ENCODE measurements around the gene YPEL2. TPM values are rescaled to one million over a fixed set of nuclear protein-coding genes. Genes with fewer than 3 reads are reported as not detected.
A peak's percentile ranks its signal among the peaks of the same experiment; 100 is the strongest.

The YPEL2 gene
- total RNA-seq, 1 donor from 2014 or later: 6.4 TPM

DNA sequence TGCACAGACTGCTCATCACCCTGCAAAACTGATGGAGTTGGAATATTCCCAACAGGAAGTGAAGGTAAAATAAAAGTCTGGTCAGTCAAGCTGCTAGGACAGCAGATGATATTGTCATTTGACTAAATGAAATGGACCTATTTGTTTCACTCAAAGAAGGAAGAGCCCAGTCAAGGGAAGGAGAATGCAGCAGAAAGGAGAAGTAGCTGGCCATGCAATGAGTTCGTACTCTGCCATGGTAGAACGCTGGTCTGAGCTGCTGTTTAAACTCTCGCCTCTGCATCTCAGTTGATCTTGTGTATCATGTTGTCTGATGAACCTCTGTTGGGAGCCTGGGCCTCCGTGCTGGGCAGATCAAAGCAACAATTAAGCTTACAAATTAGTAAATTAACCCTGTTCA, 15.6 kb upstream of the YPEL2 start:
- TF ChIP-seq, protein P1, sequence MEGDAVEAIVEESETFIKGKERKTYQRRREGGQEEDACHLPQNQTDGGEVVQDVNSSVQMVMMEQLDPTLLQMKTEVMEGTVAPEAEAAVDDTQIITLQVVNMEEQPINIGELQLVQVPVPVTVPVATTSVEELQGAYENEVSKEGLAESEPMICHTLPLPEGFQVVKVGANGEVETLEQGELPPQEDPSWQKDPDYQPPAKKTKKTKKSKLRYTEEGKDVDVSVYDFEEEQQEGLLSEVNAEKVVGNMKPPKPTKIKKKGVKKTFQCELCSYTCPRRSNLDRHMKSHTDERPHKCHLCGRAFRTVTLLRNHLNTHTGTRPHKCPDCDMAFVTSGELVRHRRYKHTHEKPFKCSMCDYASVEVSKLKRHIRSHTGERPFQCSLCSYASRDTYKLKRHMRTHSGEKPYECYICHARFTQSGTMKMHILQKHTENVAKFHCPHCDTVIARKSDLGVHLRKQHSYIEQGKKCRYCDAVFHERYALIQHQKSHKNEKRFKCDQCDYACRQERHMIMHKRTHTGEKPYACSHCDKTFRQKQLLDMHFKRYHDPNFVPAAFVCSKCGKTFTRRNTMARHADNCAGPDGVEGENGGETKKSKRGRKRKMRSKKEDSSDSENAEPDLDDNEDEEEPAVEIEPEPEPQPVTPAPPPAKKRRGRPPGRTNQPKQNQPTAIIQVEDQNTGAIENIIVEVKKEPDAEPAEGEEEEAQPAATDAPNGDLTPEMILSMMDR (conservative IDR thresholded peaks at IDR 0.05; ENCODE audit: low read depth, low read length): no peak
- no peak overlapping the region for H3K4me3 ChIP-seq (ENCODE audit: low read depth, low read length)
- DNase-seq (ENCODE audit: low read depth): no peak

DNA sequence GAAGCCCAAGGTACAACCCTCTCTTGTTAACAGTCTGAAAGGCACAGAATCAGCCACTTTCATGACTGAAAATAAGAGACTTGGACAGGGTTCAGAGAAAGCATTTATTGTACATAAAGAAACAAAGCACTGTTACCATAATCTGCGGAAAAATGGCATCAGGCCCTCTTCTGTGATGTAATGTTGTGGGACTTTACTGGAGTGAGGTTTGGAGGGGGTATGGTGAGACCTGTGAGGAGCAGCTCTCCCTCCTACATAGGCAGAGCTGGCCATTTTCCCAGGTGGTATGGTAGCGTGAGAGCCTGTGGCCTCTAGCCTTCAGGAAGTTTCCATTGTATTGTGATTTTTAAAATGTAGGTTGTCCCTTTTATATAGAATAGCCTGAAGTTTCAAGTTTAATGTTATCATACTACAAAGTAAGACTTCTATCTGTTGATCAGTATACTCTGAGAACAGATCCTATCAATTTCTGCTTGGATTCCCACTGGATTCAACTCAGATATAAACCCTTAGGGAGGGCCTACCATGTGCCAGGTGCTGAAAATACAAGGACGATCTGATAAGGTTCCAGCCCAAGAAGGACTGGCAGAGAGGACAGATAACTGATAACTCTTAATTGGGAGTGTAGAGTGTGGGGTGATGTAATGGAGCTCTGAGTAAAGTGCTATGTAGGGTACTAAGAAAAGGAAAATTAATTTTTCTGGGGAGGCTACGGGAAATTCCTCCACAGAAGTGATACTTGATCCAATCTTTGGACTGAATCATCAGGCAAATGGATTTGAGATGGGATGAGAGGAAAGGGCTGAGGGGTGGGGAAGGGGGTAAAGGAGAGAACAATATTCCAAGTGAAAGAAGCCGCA, 4.1 kb upstream of the YPEL2 start:
- H3K4me3 ChIP-seq (ENCODE audit: low read depth, low read length): no peak overlapping the region
- TF ChIP-seq, protein P1 (conservative IDR thresholded peaks at IDR 0.05; ENCODE audit: low read depth, low read length): no peak
- no peak for DNase-seq (ENCODE audit: low read depth)

DNA sequence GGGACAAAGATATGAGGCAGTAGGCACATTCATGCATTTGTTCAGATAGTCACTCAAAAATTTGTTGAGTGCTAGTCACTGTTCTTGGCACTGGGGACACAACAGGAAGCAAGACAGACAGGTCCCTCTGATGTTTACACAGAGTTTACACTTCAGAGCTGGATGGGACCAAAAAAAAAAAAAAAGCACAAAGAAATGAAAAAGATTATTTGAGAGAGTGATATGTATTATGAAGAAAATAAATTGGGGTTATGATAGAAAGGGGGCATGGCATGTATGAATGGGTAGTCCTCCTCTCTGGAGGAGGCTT, 3.5 kb upstream of the YPEL2 start:
- no peak overlapping the region for H3K4me3 ChIP-seq (ENCODE audit: low read depth, low read length)
- TF ChIP-seq, protein P1 (conservative IDR thresholded peaks at IDR 0.05; ENCODE audit: low read depth, low read length): no peak
- no peak for DNase-seq (ENCODE audit: low read depth)

DNA sequence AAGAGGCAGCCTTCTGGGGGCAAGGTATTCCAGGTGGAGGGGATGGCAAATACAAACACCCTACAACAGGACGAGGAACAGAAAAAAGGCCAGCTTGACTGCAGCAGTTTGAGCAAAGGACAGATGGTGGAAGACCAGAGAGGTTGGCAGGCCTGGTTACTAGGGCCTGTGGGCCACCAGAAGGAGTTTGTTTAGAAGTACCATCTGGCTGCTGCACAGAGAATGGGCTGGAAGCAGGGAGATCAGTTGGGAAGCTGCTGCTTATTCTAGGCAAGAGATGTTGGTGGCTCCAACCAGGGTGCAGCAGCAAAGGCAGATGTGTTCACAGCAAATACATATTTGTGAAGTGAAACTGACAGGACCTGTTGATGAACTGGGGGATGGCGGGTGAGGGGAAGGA, 2.9 kb upstream of the YPEL2 start:
- no peak for DNase-seq (ENCODE audit: low read depth)
- TF ChIP-seq, protein P1 (conservative IDR thresholded peaks at IDR 0.05; ENCODE audit: low read depth, low read length): no peak
- no peak overlapping the region for H3K4me3 ChIP-seq (ENCODE audit: low read depth, low read length)

DNA sequence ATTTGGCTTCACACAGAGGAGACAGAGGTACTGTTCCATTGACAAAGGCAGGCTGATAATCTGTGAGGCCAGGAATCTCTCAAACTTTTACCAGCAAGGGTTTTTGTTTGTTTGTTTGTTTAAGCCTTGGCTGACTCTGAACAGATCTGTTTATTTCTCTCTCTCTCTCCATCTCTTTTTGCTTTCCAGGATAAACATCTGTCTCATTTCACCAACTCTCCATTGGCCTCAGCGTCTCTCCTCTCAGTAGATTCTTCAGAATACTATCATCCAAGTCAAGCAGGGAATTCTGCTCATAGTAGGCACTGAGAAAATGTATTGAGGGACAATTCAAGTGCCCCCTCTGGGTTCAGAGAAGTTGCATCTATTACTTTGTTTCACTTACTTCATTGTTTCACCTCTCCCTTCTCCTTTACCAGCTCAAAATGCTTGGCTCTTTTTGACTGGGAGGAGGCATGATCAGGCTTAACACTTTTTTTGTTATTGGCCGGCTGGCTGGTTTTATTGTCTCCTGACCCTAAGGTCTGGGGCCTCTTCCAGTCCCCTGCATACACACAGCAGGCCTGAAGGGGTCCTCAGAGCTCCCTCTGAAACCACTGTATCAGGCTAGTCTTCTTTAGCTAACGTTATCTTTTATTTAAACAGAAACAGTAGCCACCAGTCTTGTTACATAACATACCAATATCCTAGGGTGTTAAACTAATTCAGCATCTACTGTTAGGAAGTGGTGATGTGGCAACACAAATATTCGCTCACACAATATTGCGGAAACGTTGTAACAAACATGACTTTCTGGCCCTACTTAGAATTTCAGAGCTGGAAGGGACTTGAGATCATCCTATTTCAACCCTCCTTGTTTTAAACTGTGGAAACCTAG, 2.0 kb upstream of the YPEL2 start:
- DNase-seq (ENCODE audit: low read depth): peak; percentile 53
- no peak overlapping the region for H3K4me3 ChIP-seq (ENCODE audit: low read depth, low read length)
- TF ChIP-seq, protein P1 (conservative IDR thresholded peaks at IDR 0.05; ENCODE audit: low read depth, low read length): peak; percentile 92

DNA sequence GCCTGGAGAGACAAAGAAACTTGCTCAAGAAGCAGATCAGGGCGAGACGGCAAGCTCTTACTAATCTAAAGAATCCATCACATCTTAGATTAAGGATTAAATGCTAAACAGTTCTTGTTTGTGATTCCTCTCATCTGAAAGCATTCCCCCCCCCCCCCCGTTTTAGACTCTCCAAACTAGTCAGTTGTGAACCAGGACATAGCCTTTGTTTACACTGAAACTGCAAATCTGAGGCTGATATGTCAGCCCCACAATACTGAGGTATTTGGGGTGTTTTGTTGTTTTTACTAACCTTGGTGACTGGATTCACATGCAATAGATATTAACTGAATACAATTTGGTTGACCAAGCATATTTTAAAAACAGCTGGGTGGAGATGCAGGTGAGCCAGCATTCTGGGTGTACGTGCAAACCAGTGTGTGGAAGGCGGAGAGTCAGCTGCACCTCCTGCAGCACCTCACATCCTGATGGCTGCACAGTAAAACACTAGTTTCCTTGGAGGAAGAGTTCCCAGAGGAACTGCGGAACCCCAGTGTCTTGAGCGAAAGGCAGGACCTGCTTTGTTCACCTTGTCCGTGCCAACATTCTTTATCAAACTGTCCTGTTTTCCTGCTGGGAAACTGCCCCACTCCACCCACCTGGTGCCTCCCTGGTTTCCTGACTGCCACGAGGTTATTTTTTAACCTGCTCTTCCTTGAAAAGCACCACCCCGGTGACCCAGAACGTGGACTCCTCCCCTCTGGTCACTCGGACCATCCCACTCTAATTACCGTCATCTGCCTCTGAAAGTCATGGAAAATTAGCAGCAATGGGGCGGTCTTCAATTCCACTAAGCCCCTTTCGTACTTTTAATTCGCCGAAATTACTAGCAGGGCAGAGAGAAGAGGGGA, 1.2 kb upstream of the YPEL2 start:
- TF ChIP-seq, protein P1 (conservative IDR thresholded peaks at IDR 0.05; ENCODE audit: low read depth, low read length): no peak
- peak overlapping the region; percentile 86 for H3K4me3 ChIP-seq (ENCODE audit: low read depth, low read length)
- DNase-seq (ENCODE audit: low read depth): peak; percentile 83

Data from epithelial cell of proximal tubule (primary cell).